ENCODE measurements around the gene LETM1. TPM values are rescaled to one million over a fixed set of nuclear protein-coding genes. Genes with fewer than 3 reads are reported as not detected.

The LETM1 gene
- polyA plus RNA-seq, 1 donor (not counting 4 experiments of a cell fraction or from before 2014, with no cell fraction given), result 25.6 TPM

DNA sequence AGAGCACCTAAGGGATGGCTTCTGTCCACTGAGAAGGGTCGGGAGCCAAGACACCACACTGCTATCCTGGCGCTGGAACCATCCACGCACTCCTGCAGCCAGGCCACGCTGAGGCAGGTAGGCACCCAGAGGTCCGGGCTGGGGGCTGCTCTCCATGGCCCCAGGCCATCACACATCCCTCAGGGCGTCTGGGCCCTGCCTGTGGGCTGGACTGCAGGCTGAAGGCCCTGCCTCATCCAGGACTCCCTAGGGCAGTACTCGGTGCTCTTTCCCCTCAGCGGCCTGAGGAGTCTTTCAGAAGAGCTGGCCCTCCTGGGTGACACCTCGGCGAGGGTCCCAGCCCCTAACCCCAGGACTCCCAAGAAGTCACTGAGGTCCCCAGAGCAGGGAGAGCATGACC, 45.2 kb downstream of the LETM1 start:
- Histone ChIP-seq H3K27me3 (ENCODE audit: control insufficient read depth, extremely low read depth, insufficient read depth, low read length) (no peaks in the 10 kb centered on the region), H3K36me3 (ENCODE audit: control insufficient read depth in 2 of 2, extremely low read depth in 1 of 2, insufficient read depth in 2 of 2, low read length in 2 of 2) (peaks cover 26 to 30% of the 10 kb centered on the region in 2 experiments), H2AFZ (ENCODE audit: control insufficient read depth, low read length) (no peak overlapping the region), H3K9me3 (ENCODE audit: control insufficient read depth, low read depth, low read length) (no peaks in the 10 kb centered on the region), H3K4me2 (ENCODE audit: control insufficient read depth, extremely low read depth, insufficient read depth, low read depth, low read length) (no peak overlapping the region), H3K4me3 (ENCODE audit: control insufficient read depth in 2 of 3, extremely low read depth in 1 of 3, insufficient read depth in 2 of 3, low read depth in 1 of 3, low read length in 3 of 3) (no peak overlapping the region), H3K9me1 (ENCODE audit: control insufficient read depth, extremely low read depth, insufficient read depth, low read length) (no peaks in the 10 kb centered on the region), H3K9ac (ENCODE audit: control insufficient read depth, extremely low read depth, insufficient read depth, low read length) (no peak overlapping the region), H3K27ac (ENCODE audit: control insufficient read depth, insufficient read depth, low read length) (no peak overlapping the region), H3K4me1 (ENCODE audit: control insufficient read depth, extremely low read depth, insufficient read depth, low read length) (no peaks in the 10 kb centered on the region), H3K79me2 (ENCODE audit: control insufficient read depth, insufficient read depth, low read length) (no peaks in the 10 kb centered on the region), H4K20me1 (ENCODE audit: control insufficient read depth, extremely low read depth, insufficient read depth, low read length) (peaks cover 8% of the 10 kb centered on the region)
- no peak for DNase-seq (ENCODE audit: low read depth, low spot score)
- dilution Hi-C loops (cut with MboI; ENCODE audit: extremely low pct_ligation_motif_present, low sequenced_read_pairs), result no loop called here
- TF ChIP-seq, protein P1, sequence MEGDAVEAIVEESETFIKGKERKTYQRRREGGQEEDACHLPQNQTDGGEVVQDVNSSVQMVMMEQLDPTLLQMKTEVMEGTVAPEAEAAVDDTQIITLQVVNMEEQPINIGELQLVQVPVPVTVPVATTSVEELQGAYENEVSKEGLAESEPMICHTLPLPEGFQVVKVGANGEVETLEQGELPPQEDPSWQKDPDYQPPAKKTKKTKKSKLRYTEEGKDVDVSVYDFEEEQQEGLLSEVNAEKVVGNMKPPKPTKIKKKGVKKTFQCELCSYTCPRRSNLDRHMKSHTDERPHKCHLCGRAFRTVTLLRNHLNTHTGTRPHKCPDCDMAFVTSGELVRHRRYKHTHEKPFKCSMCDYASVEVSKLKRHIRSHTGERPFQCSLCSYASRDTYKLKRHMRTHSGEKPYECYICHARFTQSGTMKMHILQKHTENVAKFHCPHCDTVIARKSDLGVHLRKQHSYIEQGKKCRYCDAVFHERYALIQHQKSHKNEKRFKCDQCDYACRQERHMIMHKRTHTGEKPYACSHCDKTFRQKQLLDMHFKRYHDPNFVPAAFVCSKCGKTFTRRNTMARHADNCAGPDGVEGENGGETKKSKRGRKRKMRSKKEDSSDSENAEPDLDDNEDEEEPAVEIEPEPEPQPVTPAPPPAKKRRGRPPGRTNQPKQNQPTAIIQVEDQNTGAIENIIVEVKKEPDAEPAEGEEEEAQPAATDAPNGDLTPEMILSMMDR (optimal IDR thresholded peaks at IDR 0.05 in 1 of 3, IDR thresholded peaks at IDR 0.05 in 1 of 3, conservative IDR thresholded peaks at IDR 0.05 in 1 of 3; ENCODE audit: extremely low read depth in 1 of 3, insufficient read depth in 2 of 3, low read length in 3 of 3), result no peak
- FAIRE-seq, result no peak

DNA sequence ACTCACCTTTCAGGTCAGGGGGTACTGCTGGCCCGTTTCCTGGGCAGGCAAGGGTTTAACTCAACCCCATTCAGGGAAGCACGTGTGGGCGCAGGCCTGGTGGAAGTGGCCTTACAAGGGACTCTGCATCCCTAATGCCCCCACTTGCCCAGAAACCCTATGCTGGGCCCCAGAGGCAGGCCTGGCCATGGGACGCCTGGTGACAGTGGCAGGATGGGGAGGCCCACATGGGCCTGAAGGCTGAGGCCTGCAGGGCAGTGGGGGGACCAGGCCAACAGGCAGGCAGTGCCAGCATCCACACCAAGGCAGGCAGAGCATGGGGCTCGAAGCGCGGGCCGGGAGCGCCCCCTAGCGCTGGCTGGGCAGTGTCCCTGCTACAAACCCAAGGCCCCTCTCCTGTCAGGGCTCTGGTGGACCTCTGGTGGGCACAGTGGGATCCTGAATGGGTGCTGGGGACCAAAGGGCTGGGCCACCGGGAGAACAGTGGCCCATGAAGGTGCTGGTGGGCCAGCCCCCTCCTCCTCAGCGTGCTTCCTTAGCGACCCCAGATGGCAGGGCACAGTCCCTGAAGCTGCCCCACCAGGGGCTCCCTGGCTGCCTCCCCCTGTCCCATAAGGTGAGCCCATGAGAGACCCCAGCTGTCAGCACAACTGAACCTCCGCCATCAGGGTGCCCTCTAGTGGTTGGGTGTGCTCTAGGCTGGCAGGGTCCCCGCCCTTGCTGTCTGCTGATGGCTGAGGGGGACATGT, 46.0 kb downstream of the LETM1 start:
- peaks cover 9% of the 10 kb centered on the region for H4K20me1 ChIP-seq (ENCODE audit: control insufficient read depth, extremely low read depth, insufficient read depth, low read length)
- no peak overlapping the region for H3K4me3 ChIP-seq (ENCODE audit: control insufficient read depth in 2 of 3, extremely low read depth in 1 of 3, insufficient read depth in 2 of 3, low read depth in 1 of 3, low read length in 3 of 3)
- no peaks in the 10 kb centered on the region for H3K27me3 ChIP-seq (ENCODE audit: control insufficient read depth, extremely low read depth, insufficient read depth, low read length)
- no peak overlapping the region for H3K27ac ChIP-seq (ENCODE audit: control insufficient read depth, insufficient read depth, low read length)
- FAIRE-seq (no peak), DNase-seq (ENCODE audit: low read depth, low spot score) (no peak)
- no peaks in the 10 kb centered on the region for H3K9me1 ChIP-seq (ENCODE audit: control insufficient read depth, extremely low read depth, insufficient read depth, low read length)
- H3K36me3 ChIP-seq (ENCODE audit: control insufficient read depth in 2 of 2, extremely low read depth in 1 of 2, insufficient read depth in 2 of 2, low read length in 2 of 2), result peaks cover 27 to 32% of the 10 kb centered on the region in 2 experiments
- H3K9ac ChIP-seq (ENCODE audit: control insufficient read depth, extremely low read depth, insufficient read depth, low read length), result no peak overlapping the region
- no peaks in the 10 kb centered on the region for H3K4me1 ChIP-seq (ENCODE audit: control insufficient read depth, extremely low read depth, insufficient read depth, low read length)
- H3K4me2 ChIP-seq (ENCODE audit: control insufficient read depth, extremely low read depth, insufficient read depth, low read depth, low read length), result no peak overlapping the region
- H3K79me2 ChIP-seq (ENCODE audit: control insufficient read depth, insufficient read depth, low read length), result no peaks in the 10 kb centered on the region
- TF ChIP-seq EZH2 (IDR thresholded peaks at IDR 0.05; ENCODE audit: low read length), result no peak
- TF ChIP-seq, protein P1 (optimal IDR thresholded peaks at IDR 0.05 in 1 of 3, IDR thresholded peaks at IDR 0.05 in 1 of 3, conservative IDR thresholded peaks at IDR 0.05 in 1 of 3; ENCODE audit: extremely low read depth in 1 of 3, insufficient read depth in 2 of 3, low read length in 3 of 3), result peak in 2 of 3 experiments; percentile 80 to 90
- no peak overlapping the region for H2AFZ ChIP-seq (ENCODE audit: control insufficient read depth, low read length)
- H3K9me3 ChIP-seq (ENCODE audit: control insufficient read depth, low read depth, low read length), result no peaks in the 10 kb centered on the region
- dilution Hi-C loops (cut with MboI; ENCODE audit: extremely low pct_ligation_motif_present, low sequenced_read_pairs), result no loop called here

Data from keratinocyte (primary cell).